HepG2 (cell line): Measurements from ENCODE around the gene ATP6V0E2. TPM values are rescaled to one million over a fixed set of nuclear protein-coding genes. Genes with fewer than 3 reads are reported as not detected.
A peak's percentile ranks its signal among the peaks of the same experiment; 100 is the strongest.

Experiments used
- CAMTA2 ChIP-seq: sonication (generic); formaldehyde crosslinking; IDR thresholded peaks from 2 replicates; pipeline ENCODE4 v1.4.0; 2020; ENCODE audit warnings: mild to moderate bottlenecking, missing genetic modification reagents, borderline replicate concordance
- FOXC1 ChIP-seq: sonication (generic); formaldehyde crosslinking; IDR thresholded peaks from 2 replicates; pipeline ENCODE4 v1.8.0; 2022; ENCODE audit warnings: mild to moderate bottlenecking, missing genetic modification reagents, borderline replicate concordance
- HNRNPL ChIP-seq: fragments of 200-400 bp; formaldehyde crosslinking; IDR thresholded peaks from 2 replicates; pipeline ENCODE4 v1.6.1; 2017; ENCODE audit warnings: mild to moderate bottlenecking, low read depth, low read length
- JUN ChIP-seq: sonication (generic); formaldehyde crosslinking; IDR thresholded peaks from 2 replicates; pipeline ENCODE4 v1.4.0; 2020; ENCODE audit warnings: mild to moderate bottlenecking, missing genetic modification reagents
- KDM3A ChIP-seq: IDR thresholded peaks from 2 replicates; pipeline ENCODE4 v1.6.1; 2018; ENCODE audit warnings: low read depth, missing compliant biosample characterization
- PHF20 ChIP-seq: sonication (generic); formaldehyde crosslinking; IDR thresholded peaks from 2 replicates; pipeline ENCODE4 v1.5.0; 2020; ENCODE audit warnings: mild to moderate bottlenecking, missing genetic modification reagents
- PHF8 ChIP-seq: sonication (generic); formaldehyde crosslinking; IDR thresholded peaks from 2 replicates; pipeline ENCODE4 v1.5.0; 2020; ENCODE audit warnings: missing genetic modification reagents
- POLR2G ChIP-seq: fragments of 200-400 bp; formaldehyde crosslinking; IDR thresholded peaks from 2 replicates; pipeline ENCODE4 v1.6.1; 2018; ENCODE audit warnings: mild to moderate bottlenecking, low read depth, low read length, moderate library complexity
- TBX2 ChIP-seq: sonication (generic); formaldehyde crosslinking; IDR thresholded peaks from 2 replicates; pipeline ENCODE4 v1.5.0; 2020; ENCODE audit warnings: missing genetic modification reagents, mild to moderate bottlenecking, borderline replicate concordance
- ZBTB42 ChIP-seq: sonication (generic); formaldehyde crosslinking; IDR thresholded peaks from 2 replicates; pipeline ENCODE4 v1.5.0; 2020; ENCODE audit warnings: mild to moderate bottlenecking, missing genetic modification reagents
- ZNF431 ChIP-seq: sonication (generic); formaldehyde crosslinking; IDR thresholded peaks from 2 replicates; pipeline ENCODE4 v1.9.0; 2022; ENCODE audit warnings: missing genetic modification reagents, low read depth, mild to moderate bottlenecking, borderline replicate concordance
- ZNF563 ChIP-seq: sonication (generic); formaldehyde crosslinking; IDR thresholded peaks from 2 replicates; pipeline ENCODE4 v1.8.0; 2022; ENCODE audit warnings: mild to moderate bottlenecking, moderate library complexity, missing genetic modification reagents
- ZNF564 ChIP-seq: sonication (generic); formaldehyde crosslinking; IDR thresholded peaks from 2 replicates; pipeline ENCODE4 v1.8.1; 2023; ENCODE audit warnings: mild to moderate bottlenecking, missing genetic modification reagents
- ZNF777 ChIP-seq: sonication (generic); formaldehyde crosslinking; IDR thresholded peaks from 2 replicates; pipeline ENCODE4 v1.4.0; 2020; ENCODE audit warnings: missing genetic modification reagents
- polyA plus RNA-seq, 8 experiments: library from polyadenylated mRNA; depleted of rRNA in 3 of 8; stranded (reverse) in 7 of 8; unstranded in 1 of 8; fragments of >200 nt; fragmentation: Illumina TruSeq in 4 of 8; extraction: Trizol in 4 of 8; gene quantifications; 2 replicates each; pipeline versions ENCODE4 v1.2.1 to v1.2.3, GENCODE V29; 2011 to 2016; ENCODE audit warnings: low read depth in 4 of 8, missing spikeins in 1 of 8, mixed read lengths in 1 of 8; ENCODE audit not compliant: insufficient read depth in 1 of 8
- total RNA-seq, 5 experiments: library from RNA; depleted of rRNA; stranded (reverse); fragments of >200 nt; fragmentation: Illumina TruSeq; extraction: Trizol; gene quantifications; 2 replicates each; pipeline ENCODE4 v1.2.3, GENCODE V29; 2016; ENCODE audit warnings: low read depth in 1 of 5
- TF ChIP-seq, protein P1 (sequence below): IDR thresholded peaks from 2 replicates; pipeline ENCODE4 v1.6.1; 2016; ENCODE audit warnings: low read depth, borderline replicate concordance
- TF ChIP-seq, protein P2 (sequence below): sonication (generic); formaldehyde crosslinking; IDR thresholded peaks from 2 replicates; pipeline ENCODE4 v1.4.0; 2020; ENCODE audit warnings: missing genetic modification reagents
- TF ChIP-seq, protein P3 (sequence below): sonication (generic); formaldehyde crosslinking; IDR thresholded peaks from 2 replicates; pipeline ENCODE4 v1.4.0; 2020; ENCODE audit warnings: missing genetic modification reagents, mild to moderate bottlenecking, borderline replicate concordance
- TF ChIP-seq, protein P4 (sequence below): IDR thresholded peaks from 2 replicates; pipeline ENCODE4 v1.6.1; 2016; ENCODE audit warnings: missing compliant biosample characterization, missing genetic modification reagents, borderline replicate concordance
- TF ChIP-seq, protein P5 (sequence below): sonication (generic); formaldehyde crosslinking; IDR thresholded peaks from 2 replicates; pipeline ENCODE4 v1.4.0; 2020; ENCODE audit warnings: missing genetic modification reagents

Gene ATP6V0E2
- total and polyA plus RNA-seq, 2 of the 13 experiments (the other 11 are each of a cell fraction or from before 2014, with no cell fraction given), result 36.8 to 203 TPM

DNA sequence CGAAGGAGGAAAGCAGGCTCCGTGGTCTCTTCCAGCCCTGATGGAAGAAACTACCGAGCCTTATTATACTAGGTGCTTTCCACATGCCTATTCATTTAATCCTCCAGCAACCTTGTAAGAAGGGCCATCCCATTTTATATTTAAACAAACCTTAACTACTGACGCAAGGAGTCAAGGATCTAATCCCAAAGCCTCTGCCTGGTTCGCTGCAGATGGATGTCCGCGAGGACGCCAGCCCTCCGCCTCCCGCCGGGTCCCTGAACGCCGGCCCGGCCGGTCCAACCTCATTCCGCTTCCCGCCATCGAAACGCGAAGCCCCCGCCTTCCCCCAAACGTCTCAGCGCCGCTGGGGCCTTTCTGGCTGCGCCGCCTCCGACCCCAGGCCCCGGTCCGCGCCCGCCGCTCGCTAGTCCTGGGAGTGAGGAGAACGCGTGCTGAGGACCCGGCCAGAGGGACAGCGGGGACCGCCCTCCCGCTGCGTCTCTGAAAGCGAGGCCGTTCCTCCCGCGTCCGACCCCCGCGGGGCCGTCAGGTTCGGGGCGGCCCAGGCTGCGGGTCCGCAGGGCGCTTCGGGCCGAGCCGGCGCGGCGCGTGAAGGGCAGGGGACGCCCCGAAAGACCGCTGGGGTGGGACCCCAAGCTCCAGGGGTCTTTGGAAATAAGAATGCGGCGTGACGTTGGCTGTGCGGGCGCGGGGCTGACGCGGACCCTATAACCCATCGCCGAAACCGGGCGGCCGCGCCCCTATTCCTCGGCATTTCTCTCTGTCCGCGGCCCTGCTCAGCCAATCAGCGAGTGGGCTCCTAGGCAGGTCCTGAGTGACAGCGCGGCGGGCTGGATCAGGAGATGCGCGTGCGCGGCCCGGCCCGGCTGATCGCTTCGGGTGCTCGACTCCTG is at the start of gene ATP6V0E2 (continued):
- TF ChIP-seq, protein P1, sequence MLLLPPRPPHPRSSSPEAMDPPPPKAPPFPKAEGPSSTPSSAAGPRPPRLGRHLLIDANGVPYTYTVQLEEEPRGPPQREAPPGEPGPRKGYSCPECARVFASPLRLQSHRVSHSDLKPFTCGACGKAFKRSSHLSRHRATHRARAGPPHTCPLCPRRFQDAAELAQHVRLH (CRISPR knock-in tag), result no peak
- peak; percentile 83 for TF ChIP-seq ZNF563
- TF ChIP-seq POLR2G, result peak; percentile 46; the same call in 1 of the 2 replicates
- TF ChIP-seq KDM3A (CRISPR knock-in tag), result peak; percentile 30; the same call in 1 of the 2 replicates
- TF ChIP-seq, protein P2, sequence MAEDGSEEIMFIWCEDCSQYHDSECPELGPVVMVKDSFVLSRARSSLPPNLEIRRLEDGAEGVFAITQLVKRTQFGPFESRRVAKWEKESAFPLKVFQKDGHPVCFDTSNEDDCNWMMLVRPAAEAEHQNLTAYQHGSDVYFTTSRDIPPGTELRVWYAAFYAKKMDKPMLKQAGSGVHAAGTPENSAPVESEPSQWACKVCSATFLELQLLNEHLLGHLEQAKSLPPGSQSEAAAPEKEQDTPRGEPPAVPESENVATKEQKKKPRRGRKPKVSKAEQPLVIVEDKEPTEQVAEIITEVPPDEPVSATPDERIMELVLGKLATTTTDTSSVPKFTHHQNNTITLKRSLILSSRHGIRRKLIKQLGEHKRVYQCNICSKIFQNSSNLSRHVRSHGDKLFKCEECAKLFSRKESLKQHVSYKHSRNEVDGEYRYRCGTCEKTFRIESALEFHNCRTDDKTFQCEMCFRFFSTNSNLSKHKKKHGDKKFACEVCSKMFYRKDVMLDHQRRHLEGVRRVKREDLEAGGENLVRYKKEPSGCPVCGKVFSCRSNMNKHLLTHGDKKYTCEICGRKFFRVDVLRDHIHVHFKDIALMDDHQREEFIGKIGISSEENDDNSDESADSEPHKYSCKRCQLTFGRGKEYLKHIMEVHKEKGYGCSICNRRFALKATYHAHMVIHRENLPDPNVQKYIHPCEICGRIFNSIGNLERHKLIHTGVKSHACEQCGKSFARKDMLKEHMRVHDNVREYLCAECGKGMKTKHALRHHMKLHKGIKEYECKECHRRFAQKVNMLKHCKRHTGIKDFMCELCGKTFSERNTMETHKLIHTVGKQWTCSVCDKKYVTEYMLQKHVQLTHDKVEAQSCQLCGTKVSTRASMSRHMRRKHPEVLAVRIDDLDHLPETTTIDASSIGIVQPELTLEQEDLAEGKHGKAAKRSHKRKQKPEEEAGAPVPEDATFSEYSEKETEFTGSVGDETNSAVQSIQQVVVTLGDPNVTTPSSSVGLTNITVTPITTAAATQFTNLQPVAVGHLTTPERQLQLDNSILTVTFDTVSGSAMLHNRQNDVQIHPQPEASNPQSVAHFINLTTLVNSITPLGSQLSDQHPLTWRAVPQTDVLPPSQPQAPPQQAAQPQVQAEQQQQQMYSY (CRISPR knock-in tag), result 0 out of 2 replicates have a peak, but pooled peaks have one; percentile 15
- TF ChIP-seq, protein P3, sequence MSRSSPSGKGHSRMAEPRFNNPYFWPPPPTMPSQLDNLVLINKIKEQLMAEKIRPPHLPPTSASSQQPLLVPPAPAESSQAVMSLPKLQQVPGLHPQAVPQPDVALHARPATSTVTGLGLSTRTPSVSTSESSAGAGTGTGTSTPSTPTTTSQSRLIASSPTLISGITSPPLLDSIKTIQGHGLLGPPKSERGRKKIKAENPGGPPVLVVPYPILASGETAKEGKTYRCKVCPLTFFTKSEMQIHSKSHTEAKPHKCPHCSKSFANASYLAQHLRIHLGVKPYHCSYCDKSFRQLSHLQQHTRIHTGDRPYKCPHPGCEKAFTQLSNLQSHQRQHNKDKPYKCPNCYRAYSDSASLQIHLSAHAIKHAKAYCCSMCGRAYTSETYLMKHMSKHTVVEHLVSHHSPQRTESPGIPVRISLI (CRISPR knock-in tag), result no peak
- TF ChIP-seq, protein P4, sequence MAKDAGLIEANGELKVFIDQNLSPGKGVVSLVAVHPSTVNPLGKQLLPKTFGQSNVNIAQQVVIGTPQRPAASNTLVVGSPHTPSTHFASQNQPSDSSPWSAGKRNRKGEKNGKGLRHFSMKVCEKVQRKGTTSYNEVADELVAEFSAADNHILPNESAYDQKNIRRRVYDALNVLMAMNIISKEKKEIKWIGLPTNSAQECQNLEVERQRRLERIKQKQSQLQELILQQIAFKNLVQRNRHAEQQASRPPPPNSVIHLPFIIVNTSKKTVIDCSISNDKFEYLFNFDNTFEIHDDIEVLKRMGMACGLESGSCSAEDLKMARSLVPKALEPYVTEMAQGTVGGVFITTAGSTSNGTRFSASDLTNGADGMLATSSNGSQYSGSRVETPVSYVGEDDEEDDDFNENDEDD (CRISPR knock-in tag), result peak; percentile 69; the same call in 1 of the 2 replicates
- 0 out of 2 replicates have a peak, but pooled peaks have one; percentile 52 for TF ChIP-seq ZNF431 (CRISPR knock-in tag)
- 0 out of 2 replicates have a peak, but pooled peaks have one; percentile 60 for TF ChIP-seq ZNF777
- TF ChIP-seq, protein P5, sequence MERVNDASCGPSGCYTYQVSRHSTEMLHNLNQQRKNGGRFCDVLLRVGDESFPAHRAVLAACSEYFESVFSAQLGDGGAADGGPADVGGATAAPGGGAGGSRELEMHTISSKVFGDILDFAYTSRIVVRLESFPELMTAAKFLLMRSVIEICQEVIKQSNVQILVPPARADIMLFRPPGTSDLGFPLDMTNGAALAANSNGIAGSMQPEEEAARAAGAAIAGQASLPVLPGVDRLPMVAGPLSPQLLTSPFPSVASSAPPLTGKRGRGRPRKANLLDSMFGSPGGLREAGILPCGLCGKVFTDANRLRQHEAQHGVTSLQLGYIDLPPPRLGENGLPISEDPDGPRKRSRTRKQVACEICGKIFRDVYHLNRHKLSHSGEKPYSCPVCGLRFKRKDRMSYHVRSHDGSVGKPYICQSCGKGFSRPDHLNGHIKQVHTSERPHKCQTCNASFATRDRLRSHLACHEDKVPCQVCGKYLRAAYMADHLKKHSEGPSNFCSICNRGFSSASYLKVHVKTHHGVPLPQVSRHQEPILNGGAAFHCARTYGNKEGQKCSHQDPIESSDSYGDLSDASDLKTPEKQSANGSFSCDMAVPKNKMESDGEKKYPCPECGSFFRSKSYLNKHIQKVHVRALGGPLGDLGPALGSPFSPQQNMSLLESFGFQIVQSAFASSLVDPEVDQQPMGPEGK (CRISPR knock-in tag), result no peak; the same call in 1 of the 2 replicates
- TF ChIP-seq ZBTB42 (CRISPR knock-in tag), result 0 out of 2 replicates have a peak, but pooled peaks have one; percentile 9
- TF ChIP-seq CAMTA2 (CRISPR knock-in tag), result 0 out of 2 replicates have a peak, but pooled peaks have one; percentile 11
- TF ChIP-seq TBX2 (CRISPR knock-in tag), result peak; percentile 5; the same call in 1 of the 2 replicates
- TF ChIP-seq PHF20 (CRISPR knock-in tag), result peak; percentile 35; the same call in 1 of the 2 replicates
- TF ChIP-seq ZNF564 (CRISPR knock-in tag), result peak; percentile 73; the same call in 1 of the 2 replicates
- TF ChIP-seq PHF8 (CRISPR knock-in tag), result peak; percentile 66
- peak; percentile 33; the same call in 1 of the 2 replicates for TF ChIP-seq JUN (CRISPR knock-in tag)
- TF ChIP-seq HNRNPL, result no peak
- TF ChIP-seq FOXC1 (CRISPR knock-in tag), result peak; percentile 16
